PC-3 (cell line): ENCODE data around the gene H19.

ENCODE experiments used
- CTCF ChIP-seq: fragments of 300-600 bp; sonication (generic); conservative IDR thresholded peaks from 2 replicates; pipeline ENCODE4 v1.5.1; 2017; ENCODE audit warnings: antibody characterized with exemption, low read depth, mild to moderate bottlenecking, low read length
- EZH2 ChIP-seq: fragments of 300-600 bp; sonication (generic); IDR thresholded peaks from one replicate; pipeline ENCODE4 v1.6.1; 2017; ENCODE audit warnings: antibody characterized with exemption, mild to moderate bottlenecking, low read length; ENCODE audit not compliant: unreplicated experiment
- EZH2phosphoT487 ChIP-seq: fragments of 300-600 bp; sonication (generic); IDR thresholded peaks from 2 replicates; pipeline ENCODE4 v1.6.1; 2018; ENCODE audit warnings: mild to moderate bottlenecking, antibody characterized with exemption, low read length, borderline replicate concordance

- TF ChIP-seq CTCF (no peak), EZH2 (no peak), EZH2phosphoT487 (no peak)
These were observed 29.9 kb downstream of the H19 start for GRCh38 chr11:1967641-1968225.
